Parathyroid adenoma (tissue), 2 donors: ENCODE results near the gene PSD.

ENCODE experiments used
- H2AFZ ChIP-seq: fragments of 300-600 bp; sonication (generic); one replicate; pipeline ENCODE4 v1.7.0; 2017; ENCODE audit warnings: antibody characterized with exemption, mild to moderate bottlenecking
- H3K27ac ChIP-seq: fragments of 300-600 bp; sonication (generic); one replicate; pipeline ENCODE4 v1.7.0; 2017
- H3K27me3 ChIP-seq: fragments of 300-600 bp; sonication (generic); one replicate; pipeline ENCODE4 v1.7.0; 2017; ENCODE audit warnings: low read length; ENCODE audit not compliant: control insufficient read depth, insufficient read depth
- H3K36me3 ChIP-seq: fragments of 300-600 bp; sonication (generic); one replicate; pipeline ENCODE4 v1.7.0; 2017; ENCODE audit warnings: low read length; ENCODE audit not compliant: control insufficient read depth, insufficient read depth
- H3K4me1 ChIP-seq: fragments of 300-600 bp; sonication (generic); one replicate; pipeline ENCODE4 v1.7.0; 2017; ENCODE audit warnings: control low read depth
- H3K4me2 ChIP-seq: fragments of 300-600 bp; sonication (generic); one replicate; pipeline ENCODE4 v1.7.0; 2017; ENCODE audit warnings: low read length
- H3K4me3 ChIP-seq: fragments of 300-600 bp; sonication (generic); one replicate; pipeline ENCODE4 v1.7.0; 2017; ENCODE audit warnings: low read depth, low read length
- H3K79me2 ChIP-seq: fragments of 300-600 bp; sonication (generic); one replicate; pipeline ENCODE4 v1.7.0; 2017; ENCODE audit warnings: control low read depth
- H3K9ac ChIP-seq: fragments of 300-600 bp; sonication (generic); one replicate; pipeline ENCODE4 v1.7.0; 2017; ENCODE audit warnings: mild to moderate bottlenecking
- H3K9me3 ChIP-seq: fragments of 300-600 bp; sonication (generic); one replicate; pipeline ENCODE4 v1.7.0; 2017; ENCODE audit warnings: low read length; ENCODE audit not compliant: control insufficient read depth
- CTCF ChIP-seq: fragments of 300-600 bp; sonication (generic); IDR thresholded peaks from one replicate; pipeline ENCODE4 v1.7.0; 2017; ENCODE audit warnings: antibody characterized with exemption, mild to moderate bottlenecking
- donor health status: primary hyperparathyroidism.

Gene PSD

GRCh38 chr10:102376901-102377300 lies 41.7 kb downstream of the PSD start:
- H3K79me2 ChIP-seq: no peaks in the 10 kb centered on the region
- H3K4me1 ChIP-seq: no peaks in the 10 kb centered on the region
- no peaks in the 10 kb centered on the region for H3K27me3 ChIP-seq
- H3K4me3 ChIP-seq: no peak overlapping the region
- H3K27ac ChIP-seq: no peak overlapping the region
- H2AFZ ChIP-seq: no peak overlapping the region
- no peaks in the 10 kb centered on the region for H3K9me3 ChIP-seq
- H3K4me2 ChIP-seq: no peak overlapping the region
- H3K36me3 ChIP-seq: no peaks in the 10 kb centered on the region
- no peak for TF ChIP-seq CTCF
- no peak overlapping the region for H3K9ac ChIP-seq

- H3K27ac ChIP-seq: no peak overlapping the region
- no peak overlapping the region for H3K4me3 ChIP-seq
- H3K79me2 ChIP-seq: no peaks in the 10 kb centered on the region
- no peaks in the 10 kb centered on the region for H3K36me3 ChIP-seq
- no peak overlapping the region for H2AFZ ChIP-seq
- no peak overlapping the region for H3K4me2 ChIP-seq
- no peaks in the 10 kb centered on the region for H3K4me1 ChIP-seq
- no peaks in the 10 kb centered on the region for H3K27me3 ChIP-seq
- H3K9me3 ChIP-seq: no peaks in the 10 kb centered on the region
- no peak overlapping the region for H3K9ac ChIP-seq
- TF ChIP-seq CTCF: no peak
These were observed 42.7 kb downstream of the PSD start for GRCh38 chr10:102375867-102376266.

GRCh38 chr10:102375250-102375649 lies 43.3 kb downstream of the PSD start:
- no peak overlapping the region for H3K27ac ChIP-seq
- no peaks in the 10 kb centered on the region for H3K9me3 ChIP-seq
- no peak overlapping the region for H3K4me2 ChIP-seq
- H3K36me3 ChIP-seq: no peaks in the 10 kb centered on the region
- H2AFZ ChIP-seq: no peak overlapping the region
- no peak overlapping the region for H3K9ac ChIP-seq
- H3K27me3 ChIP-seq: no peaks in the 10 kb centered on the region
- H3K4me3 ChIP-seq: no peak overlapping the region
- peak; percentile 8 for TF ChIP-seq CTCF
- H3K4me1 ChIP-seq: no peaks in the 10 kb centered on the region
- no peaks in the 10 kb centered on the region for H3K79me2 ChIP-seq

GRCh38 chr10:102371295-102371694 lies 47.3 kb downstream of the PSD start:
- H3K4me1 ChIP-seq: peaks cover 3% of the 10 kb centered on the region
- no peaks in the 10 kb centered on the region for H3K36me3 ChIP-seq
- no peaks in the 10 kb centered on the region for H3K27me3 ChIP-seq
- no peaks in the 10 kb centered on the region for H3K79me2 ChIP-seq
- H3K9ac ChIP-seq: no peak overlapping the region
- H2AFZ ChIP-seq: no peak overlapping the region
- no peak overlapping the region for H3K4me2 ChIP-seq
- H3K4me3 ChIP-seq: no peak overlapping the region
- TF ChIP-seq CTCF: no peak
- H3K9me3 ChIP-seq: no peaks in the 10 kb centered on the region
- no peak overlapping the region for H3K27ac ChIP-seq

GRCh38 chr10:102368077-102368476 lies 50.5 kb downstream of the PSD start:
- H3K4me1 ChIP-seq: peaks cover 3% of the 10 kb centered on the region
- TF ChIP-seq CTCF: no peak
- H3K4me2 ChIP-seq: no peak overlapping the region
- peak overlapping the region; percentile 50 for H3K27ac ChIP-seq
- H3K9ac ChIP-seq: no peak overlapping the region
- no peaks in the 10 kb centered on the region for H3K9me3 ChIP-seq
- H3K4me3 ChIP-seq: no peak overlapping the region
- H2AFZ ChIP-seq: no peak overlapping the region
- no peaks in the 10 kb centered on the region for H3K36me3 ChIP-seq
- H3K79me2 ChIP-seq: no peaks in the 10 kb centered on the region
- no peaks in the 10 kb centered on the region for H3K27me3 ChIP-seq
